Germinal center (tissue), 1 donor: ENCODE measurements around the gene ACTR1A.
"Not testable (repeated sequence)": the region's sequence is repeated elsewhere in the genome, so short reads cannot be mapped to it uniquely, and the experiment has no call there.

ENCODE experiments used
- DNase-seq: peaks from one replicate; pipeline ENCODE4 v3.0.0; 2012; ENCODE audit warnings: mixed read lengths, low spot score

Gene ACTR1A

GRCh38 chr10:102484021-102484420 lies 18.5 kb downstream of the ACTR1A start:
- no peak for DNase-seq

- no peak for DNase-seq
Measured at GRCh38 chr10:102480396-102480795, 22.1 kb downstream of the ACTR1A start.

- no peak for DNase-seq
Measured at GRCh38 chr10:102479651-102480050, 22.9 kb downstream of the ACTR1A start.

- DNase-seq = no peak
Measured at GRCh38 chr10:102476466-102477141, 25.9 kb downstream of the ACTR1A start.

GRCh38 chr10:102475451-102476040 lies 27.0 kb downstream of the ACTR1A start:
- DNase-seq = no peak

- no peak for DNase-seq
Measured at GRCh38 chr10:102473445-102474331, 28.8 kb downstream of the ACTR1A start.

GRCh38 chr10:102470579-102471546 lies 31.6 kb downstream of the ACTR1A start:
- DNase-seq = no peak

- no peak for DNase-seq
Measured at GRCh38 chr10:102468683-102469082, 33.8 kb downstream of the ACTR1A start.

GRCh38 chr10:102467971-102468438 lies 34.5 kb downstream of the ACTR1A start:
- no peak for DNase-seq

- no peak for DNase-seq
Measured at GRCh38 chr10:102467318-102467717, 35.2 kb downstream of the ACTR1A start.

- no peak for DNase-seq
Measured at GRCh38 chr10:102465466-102465865, 37.0 kb downstream of the ACTR1A start.

GRCh38 chr10:102463983-102464382 lies 38.5 kb downstream of the ACTR1A start:
- DNase-seq = no peak

GRCh38 chr10:102462512-102463054 lies 39.9 kb downstream of the ACTR1A start:
- DNase-seq = no peak

- peak; percentile 99 for DNase-seq
Measured at GRCh38 chr10:102461187-102462054, 41.1 kb downstream of the ACTR1A start.

- DNase-seq = no peak
Measured at GRCh38 chr10:102460836-102461186, 41.7 kb downstream of the ACTR1A start.

GRCh38 chr10:102458656-102459055 lies 43.9 kb downstream of the ACTR1A start:
- no peak for DNase-seq

GRCh38 chr10:102457591-102458150 lies 44.8 kb downstream of the ACTR1A start:
- no peak for DNase-seq

GRCh38 chr10:102455893-102456471 lies 46.5 kb downstream of the ACTR1A start:
- DNase-seq = no peak

GRCh38 chr10:102454662-102455487 lies 47.6 kb downstream of the ACTR1A start:
- not testable (repeated sequence) for DNase-seq
